HG03378 (cell line): ENCODE results near the gene ZNF330.
"Not testable (repeated sequence)": the region's sequence is repeated elsewhere in the genome, so short reads cannot be mapped to it uniquely, and the experiment has no call there.

Experiments
- ATAC-seq: cut with Tn5 transposase; IDR thresholded peaks from one replicate; pipeline ENCODE4 v1.9.1; 2021; ENCODE audit warnings: mild to moderate bottlenecking, moderate library complexity; ENCODE audit not compliant: unreplicated experiment

Gene ZNF330

GRCh38 chr4:141220691-141221659, at the start of gene ZNF330:
Gene ZNF330 (plus strand): TSS chr4:141220895. CDS start chr4:141222372, 1,477 bp downstream.
- peak; percentile 85 for ATAC-seq

DNA sequence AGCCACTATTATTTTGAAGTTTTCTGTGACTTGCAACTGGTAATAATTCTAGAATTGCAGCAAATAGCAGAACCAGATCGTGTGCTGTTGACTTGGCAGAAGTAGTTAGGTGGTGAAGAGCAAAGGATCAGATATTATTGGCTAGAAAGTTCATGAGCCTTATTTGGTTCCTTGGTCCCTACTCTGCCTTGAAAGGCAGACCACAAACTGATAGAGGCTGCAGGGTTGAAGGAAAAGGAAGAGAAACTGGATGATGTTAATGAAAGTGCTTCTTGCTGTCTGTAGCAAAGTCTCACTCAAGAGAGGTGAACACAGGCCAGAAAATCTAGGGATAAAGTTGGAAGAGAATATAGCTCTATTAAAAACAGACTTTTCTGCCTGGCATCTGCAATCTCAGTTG, 46.2 kb upstream of the ZNF330 start:
- ATAC-seq, result peak; percentile 56

DNA sequence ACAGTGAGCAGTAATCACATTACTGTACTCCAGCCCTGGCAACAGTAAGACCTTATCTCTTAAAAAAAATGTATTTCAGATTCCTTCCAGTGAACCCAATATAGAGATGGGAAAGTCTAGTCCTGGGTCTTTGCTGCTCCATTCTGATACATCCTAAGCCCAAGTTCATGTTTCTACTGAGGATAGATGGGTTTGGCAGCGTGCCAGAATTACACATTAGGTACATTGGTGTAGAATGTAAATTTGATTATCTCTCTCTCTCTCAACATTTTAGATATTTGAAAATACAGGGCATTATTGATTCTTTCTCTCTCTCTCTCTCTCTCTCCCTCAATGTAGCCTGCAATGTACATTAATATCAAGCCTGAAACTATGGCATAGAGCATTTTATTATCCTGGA, 43.5 kb upstream of the ZNF330 start:
- ATAC-seq, result no peak

GRCh38 chr4:141179474-141180373, 41.0 kb upstream of the ZNF330 start:
- no peak for ATAC-seq

DNA sequence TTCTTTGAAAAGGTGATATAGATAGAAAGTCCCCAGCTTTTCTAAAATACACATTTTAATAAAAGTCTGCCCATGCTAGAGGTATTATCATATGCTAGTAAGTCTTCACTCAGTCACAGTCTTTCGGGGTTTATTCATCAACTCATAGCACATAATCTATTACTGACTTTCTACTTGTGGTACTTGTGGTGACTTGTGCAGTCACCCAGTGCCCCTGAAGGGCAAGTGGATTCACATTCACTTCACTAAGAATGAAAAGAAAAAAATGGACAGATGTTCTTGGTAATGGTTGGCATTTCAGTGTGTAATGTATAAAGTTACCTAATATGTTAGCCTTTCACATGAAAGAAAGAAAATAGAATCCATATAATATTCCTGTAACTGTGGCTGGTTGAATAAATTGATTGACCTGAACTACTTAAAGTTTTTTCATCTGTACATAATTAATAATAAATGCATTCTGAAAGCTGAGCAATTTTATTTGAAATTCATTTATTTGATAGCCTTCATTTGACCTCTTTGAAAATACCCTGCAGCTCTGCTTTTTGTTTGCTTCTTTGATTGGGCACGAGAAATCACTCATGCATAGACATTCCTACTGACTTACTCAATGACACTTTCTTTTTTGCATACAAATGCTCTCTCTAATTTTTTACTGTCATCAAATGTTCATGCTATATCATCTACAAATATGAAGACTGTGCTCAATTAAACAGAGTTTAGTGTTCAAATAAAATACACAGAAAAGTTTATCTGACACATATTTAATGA, 39.5 kb upstream of the ZNF330 start:
- peak; percentile 90 for ATAC-seq

- ATAC-seq, result not testable (repeated sequence)
These were observed 37.2 kb upstream of the ZNF330 start for GRCh38 chr4:141183491-141183890.

- ATAC-seq, result no peak
These were observed 28.1 kb upstream of the ZNF330 start for GRCh38 chr4:141192564-141192963.

DNA sequence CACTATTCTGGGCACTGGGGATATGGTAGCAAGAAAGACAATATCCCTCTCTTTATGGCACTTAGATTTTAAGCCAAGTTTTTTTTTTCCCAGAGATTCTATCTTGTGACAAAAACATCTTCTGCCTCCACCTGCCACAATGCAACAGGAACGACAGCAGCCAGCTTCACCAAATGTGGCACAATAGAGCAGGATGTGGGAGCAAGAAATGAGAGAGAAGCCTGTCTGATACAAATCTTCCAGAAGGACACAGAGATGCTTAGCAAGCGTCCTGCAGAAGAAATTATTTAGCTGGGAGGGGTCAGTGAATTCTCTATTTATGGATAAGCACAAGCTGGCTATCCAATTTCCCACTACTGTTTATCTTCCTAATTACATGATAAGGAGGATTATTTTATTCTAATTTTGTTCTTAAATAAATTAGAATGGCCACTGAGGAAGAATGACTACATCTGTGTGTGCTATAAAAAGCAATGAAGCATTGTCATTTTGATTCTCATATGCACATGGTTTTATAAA, 27.1 kb upstream of the ZNF330 start:
- no peak for ATAC-seq

GRCh38 chr4:141195095-141195707, 25.5 kb upstream of the ZNF330 start:
- no peak for ATAC-seq

DNA sequence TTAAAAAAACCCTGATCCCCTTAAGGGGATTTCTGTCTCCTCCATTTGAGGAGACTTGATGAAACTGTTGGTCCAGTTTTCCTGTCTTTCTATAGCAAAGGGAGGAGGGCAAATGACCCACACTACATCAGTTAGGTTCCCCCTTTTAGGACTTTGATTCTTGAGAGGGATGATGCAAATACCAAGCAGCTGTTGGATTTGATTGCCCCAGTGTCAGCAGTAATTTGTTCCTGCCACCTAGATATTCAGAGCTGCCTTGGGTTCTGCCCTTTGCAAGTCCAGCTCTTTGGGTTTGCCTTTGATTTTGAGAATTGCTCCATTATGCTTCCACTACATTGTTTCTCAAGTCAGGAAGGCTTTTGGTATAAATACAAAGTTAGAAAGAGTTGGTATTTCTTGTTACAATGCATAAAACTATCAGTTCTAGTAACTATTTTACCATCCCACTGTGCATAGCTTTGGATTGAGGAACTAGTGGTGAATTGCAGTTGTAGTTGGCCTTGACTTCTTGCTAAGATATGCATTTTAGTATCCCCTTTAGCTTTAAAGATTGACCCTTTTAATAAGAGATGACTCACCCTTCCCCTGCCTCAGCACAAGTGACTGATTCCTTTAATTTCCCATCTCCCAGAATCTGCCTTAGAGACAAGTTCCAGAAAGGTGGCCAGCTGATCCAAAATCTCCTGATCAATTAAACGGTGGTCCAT, 24.3 kb upstream of the ZNF330 start:
- no peak for ATAC-seq

DNA sequence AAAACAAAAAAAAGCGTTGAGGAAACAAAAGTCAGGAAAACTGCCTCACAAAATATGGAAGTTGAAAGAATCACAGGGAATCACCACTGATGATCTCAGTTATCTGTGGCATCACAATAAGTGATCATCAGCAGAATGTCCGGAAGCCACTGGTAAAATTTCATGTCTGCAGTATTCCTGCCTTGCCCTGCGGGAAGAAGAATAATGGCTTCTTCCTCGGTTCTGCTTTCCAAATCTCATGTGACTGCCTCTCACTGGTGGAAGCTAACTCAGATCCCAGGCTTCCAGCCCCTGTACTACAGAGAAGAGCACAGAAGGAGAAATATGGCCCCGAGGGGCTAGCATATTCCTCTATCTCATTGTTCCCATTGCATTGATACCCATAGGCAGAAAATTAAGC, 12.7 kb upstream of the ZNF330 start:
- ATAC-seq, result no peak

DNA sequence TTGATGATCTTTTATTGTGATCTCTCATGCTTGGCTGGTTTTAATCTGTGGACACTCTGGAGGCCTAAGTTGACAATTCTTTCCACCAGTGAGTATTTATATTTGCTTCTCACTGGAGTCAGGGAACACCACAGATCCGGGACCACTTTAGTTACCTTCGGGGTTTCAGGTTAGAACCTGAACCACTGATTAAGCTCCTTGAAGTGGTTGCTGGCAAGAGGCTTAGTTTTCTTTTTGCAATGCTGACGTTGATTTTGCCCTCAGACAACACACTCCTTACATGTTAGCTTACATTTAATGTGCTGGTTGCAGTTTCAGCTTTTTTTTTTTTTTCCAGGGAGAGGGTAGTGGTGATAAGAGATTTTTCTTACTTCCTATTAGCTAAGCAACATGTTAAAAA, 10.5 kb upstream of the ZNF330 start:
- ATAC-seq, result no peak

DNA sequence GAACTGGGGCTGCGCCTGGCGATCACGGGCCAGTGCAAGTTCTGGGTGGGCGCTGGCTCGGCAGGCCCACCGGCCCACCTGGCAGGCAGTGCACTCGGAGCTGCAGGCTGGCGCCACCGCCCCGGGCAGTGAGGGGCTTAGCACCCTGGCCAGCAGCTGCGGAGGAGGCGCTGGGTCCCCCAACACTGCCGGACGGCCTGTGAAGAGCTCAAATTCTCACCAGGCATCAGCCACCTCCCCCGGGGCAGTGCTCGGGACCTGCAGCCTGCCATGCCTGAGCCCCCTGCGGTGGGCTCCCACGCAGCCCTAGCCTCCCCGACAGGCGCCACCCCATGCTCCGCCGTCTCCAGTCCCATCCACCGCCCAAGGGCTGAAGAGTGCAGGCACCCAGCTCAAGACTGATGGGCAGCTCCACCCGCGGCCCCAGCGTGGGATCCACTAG, 7.1 kb upstream of the ZNF330 start:
- no peak for ATAC-seq

DNA sequence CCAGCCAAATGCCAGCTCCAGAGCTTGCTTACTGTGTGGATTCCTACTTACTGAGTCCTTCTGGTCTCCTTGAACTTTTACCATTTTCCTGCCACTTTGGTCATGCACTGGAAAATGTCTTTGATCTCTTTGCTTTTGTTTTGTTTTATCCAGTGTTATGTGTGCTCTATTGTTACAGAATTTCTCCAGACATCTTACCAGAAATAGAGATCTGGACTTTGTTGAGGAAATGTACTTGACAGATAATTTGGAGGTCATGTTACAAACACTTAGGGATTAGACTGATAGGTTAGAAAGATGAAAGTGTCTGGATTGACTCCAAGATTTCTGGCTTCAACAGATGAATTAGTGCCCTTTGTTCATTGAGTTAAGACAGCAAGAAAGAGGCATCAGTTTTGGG, 5.7 kb upstream of the ZNF330 start:
- no peak for ATAC-seq

DNA sequence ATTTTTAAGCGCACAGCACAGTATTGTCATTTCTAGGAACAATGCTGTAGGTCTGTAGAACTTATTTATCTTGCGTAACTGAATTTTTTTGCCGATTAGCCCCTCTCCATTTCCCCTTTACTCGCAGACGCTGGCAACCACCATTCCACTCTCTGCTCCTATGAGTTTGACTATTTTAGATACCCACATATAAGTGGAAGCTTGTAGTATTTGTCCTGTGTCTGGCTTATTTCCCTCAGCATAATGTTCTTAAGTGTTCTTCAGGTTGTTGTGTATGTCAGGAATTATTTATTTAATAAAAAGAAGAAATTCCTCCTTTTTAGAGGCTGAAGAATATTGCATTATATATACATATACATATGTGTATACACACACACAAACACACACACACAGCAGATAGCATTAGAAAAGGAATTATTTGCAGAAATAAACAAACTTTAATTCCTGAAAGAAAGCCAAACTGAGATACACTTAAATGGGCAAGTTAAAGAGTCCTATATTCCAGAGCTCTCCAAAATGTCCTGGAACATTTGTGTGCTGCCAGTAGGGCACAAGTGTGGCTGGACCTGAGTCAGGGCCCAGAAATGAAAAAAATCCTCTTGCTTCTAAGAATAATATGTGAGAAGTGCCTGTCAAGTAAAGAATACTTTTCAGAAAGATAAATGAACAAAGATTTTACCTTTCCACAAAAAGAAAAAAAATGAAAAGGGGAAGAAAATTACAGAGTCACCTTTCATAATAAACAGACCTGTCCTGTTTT, 4.5 kb upstream of the ZNF330 start:
- ATAC-seq, result no peak

GRCh38 chr4:141220271-141220670, 424 bp upstream of the ZNF330 start:
- peak; percentile 18 for ATAC-seq

GRCh38 chr4:141223418-141223817, 2.7 kb downstream of the ZNF330 start:
- no peak for ATAC-seq

- ATAC-seq, result not testable (repeated sequence)
These were observed 6.6 kb downstream of the ZNF330 start for GRCh38 chr4:141227280-141227679.
